GM21515 (cell line): ENCODE measurements around the gene ZNF429.
"Not testable (repeated sequence)": the region's sequence is repeated elsewhere in the genome, so short reads cannot be mapped to it uniquely, and the experiment has no call there.

Experiments
- ATAC-seq: cut with Tn5 transposase; IDR thresholded peaks from one replicate; pipeline ENCODE4 v1.9.1; 2021; ENCODE audit not compliant: unreplicated experiment

Gene ZNF429

DNA sequence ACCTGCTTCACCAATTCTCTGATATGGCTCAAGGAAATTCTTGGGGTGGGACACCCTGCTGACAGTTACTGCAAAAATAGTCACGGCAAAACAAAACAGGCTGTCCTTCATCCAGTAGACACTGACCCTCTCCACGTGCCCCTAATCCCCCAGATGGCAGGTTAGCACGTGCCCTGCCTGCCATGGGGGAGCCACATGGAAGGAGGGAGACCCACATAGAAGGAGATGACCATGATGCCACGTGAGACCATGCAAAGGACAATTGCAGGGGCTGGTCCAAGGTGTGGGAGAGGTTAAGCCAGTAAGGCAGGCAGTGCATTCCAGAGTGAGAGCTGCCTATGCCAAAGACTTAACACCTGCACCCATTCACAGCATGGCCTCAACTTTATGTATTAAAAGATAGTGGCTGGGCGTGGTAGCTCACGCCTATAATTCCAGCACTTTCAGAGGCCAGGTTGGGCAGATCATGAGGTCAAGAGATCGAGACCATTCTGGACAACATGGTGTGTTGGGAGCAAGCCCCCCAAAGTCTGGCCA is 82.7 kb downstream of the ZNF429 start:
- ATAC-seq = no peak

GRCh38 chr19:21590867-21591266 is 85.5 kb downstream of the ZNF429 start:
- ATAC-seq = no peak

- no peak for ATAC-seq
Measured at GRCh38 chr19:21593008-21593481, 87.6 kb downstream of the ZNF429 start.

GRCh38 chr19:21593502-21593901 is 88.1 kb downstream of the ZNF429 start:
- no peak for ATAC-seq

- no peak for ATAC-seq
Measured at GRCh38 chr19:21593934-21594820, 88.8 kb downstream of the ZNF429 start.

- ATAC-seq = no peak
Measured at GRCh38 chr19:21595185-21595584, 89.8 kb downstream of the ZNF429 start.

GRCh38 chr19:21602082-21602658 is 96.8 kb downstream of the ZNF429 start:
- no peak for ATAC-seq

DNA sequence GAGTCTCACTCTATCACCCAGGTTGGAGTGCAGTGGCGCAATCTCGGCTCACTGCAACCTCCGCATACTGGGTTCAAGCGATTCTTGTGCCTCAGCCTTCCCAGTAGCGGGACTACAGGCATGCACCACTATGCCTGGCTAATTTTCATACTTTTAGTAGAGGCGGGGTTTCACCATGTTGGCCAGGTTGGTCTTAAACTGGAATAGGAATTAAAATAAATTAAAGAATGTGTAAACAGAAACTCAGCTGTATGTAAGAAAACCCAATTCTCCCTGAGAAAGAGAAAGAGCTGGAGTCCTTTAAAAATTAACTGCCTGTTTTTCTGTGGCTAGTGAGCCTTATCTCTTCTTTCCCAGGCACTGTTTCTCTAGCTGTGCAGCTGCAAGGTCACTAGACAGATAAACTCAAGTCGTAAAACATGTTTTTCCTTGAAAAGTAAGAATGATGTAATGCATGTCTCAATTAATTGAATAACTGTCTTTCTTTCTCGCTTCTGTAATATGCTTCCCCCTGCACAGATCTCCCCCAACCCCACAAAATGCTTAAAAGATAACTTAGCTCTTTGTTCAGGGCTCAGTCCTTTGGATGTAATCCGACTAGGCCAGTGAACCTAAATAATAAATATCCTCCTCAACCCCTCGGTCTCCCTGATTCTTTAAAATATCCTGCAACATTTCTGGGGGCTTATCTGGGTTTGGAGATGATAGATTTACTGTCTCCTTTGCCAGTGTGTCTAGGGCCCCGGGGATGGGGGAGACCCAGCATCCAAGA is 97.4 kb downstream of the ZNF429 start:
- ATAC-seq = not testable (repeated sequence)

DNA sequence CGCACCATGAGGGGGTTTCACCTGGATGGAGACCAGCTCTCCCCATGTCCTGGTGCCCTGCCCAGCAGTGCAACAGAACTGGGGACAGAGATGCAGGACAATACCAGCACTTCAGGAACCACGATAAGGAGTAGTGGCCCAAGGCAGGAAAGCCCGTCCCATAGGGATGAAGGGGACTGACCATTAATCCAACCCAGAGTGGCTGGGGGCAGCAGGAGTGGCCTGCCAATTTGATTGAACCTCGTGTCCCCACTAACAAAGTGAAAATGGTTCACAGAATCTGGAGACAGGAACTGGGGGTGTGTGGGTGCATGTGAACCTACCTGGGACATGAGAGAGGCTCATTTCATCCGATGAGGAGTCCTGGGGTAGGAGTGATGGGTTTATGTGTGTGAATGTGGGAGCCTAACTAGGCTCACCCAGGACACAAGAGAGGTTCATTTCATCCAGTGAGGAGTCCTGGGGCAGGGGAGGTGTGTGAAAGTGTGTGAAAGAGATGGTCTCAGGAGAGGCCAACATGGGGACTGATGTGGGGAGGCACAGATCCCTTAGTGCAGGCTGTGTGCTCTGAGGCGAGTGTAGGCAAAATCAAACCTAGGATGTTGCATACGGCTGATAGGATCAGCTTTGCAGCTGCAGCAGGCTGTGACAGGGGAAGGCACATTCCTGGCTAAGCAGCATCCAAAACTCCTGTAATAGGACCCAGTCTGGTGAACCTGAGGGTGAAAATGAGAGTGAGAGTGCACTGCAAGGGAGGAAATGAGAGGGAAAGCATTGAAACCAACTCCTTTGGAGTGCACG is 98.2 kb downstream of the ZNF429 start:
- ATAC-seq = no peak

- ATAC-seq = no peak
Measured at GRCh38 chr19:21604351-21604926, 99.0 kb downstream of the ZNF429 start.
